ENCODE results near the gene TIPIN. TPM values are rescaled to one million over a fixed set of nuclear protein-coding genes. Genes with fewer than 3 reads are reported as not detected.

Gene TIPIN
- polyA plus RNA-seq, 1 donor from 2014 or later = 7.4 TPM

DNA sequence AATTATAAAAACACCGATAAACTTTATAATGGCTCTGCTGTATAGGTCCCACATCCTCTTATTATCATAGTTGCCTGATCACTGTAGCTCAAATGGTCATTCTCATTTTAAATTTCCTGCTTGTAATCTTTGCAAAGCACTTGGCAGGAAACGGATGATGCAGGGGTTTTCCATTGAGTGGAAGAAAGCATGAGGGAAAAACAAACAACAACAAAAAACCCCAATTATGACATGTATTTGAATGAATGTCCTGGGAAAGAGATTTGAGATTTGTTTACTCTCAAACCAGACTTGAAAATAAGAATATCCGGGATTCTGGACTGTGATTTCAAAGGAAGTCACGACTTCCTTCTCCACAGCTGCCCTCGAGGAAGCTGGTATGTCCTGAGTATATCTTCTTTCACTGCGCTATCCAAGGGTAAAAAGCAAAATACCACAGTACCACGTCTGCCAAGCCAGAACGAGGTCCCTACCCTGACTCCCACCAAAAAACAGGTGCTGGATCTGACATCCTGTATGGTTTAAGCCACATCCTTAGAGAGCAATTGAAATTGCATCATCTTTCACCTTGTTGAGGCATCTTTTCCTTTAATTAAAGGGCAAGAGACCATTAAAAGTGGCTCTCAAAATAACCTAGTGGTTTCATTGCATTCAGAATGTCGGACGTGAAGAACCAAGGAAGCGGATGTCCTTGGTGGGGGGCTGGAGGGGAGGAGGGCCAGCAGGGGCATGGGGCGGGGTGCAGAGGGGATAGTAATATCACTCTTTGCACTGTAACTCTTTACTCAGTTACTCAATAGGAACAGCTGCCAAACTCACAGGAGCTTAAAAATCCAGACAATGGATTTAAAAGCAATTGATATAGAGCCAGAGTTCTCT is 13.5 kb upstream of the TIPIN start:
- Histone ChIP-seq H4K20me1 (ENCODE audit: insufficient read depth) (no peaks in the 10 kb centered on the region), H3K9me3 (ENCODE audit: low read length) (no peaks in the 10 kb centered on the region), H3K27me3 (ENCODE audit: insufficient read depth, low read depth, low read length) (no peaks in the 10 kb centered on the region), H3K9ac (ENCODE audit: low read length) (no peak overlapping the region), H3K79me2 (replicated peaks; ENCODE audit: insufficient read depth, low read length) (no peaks in the 10 kb centered on the region), H3K36me3 (ENCODE audit: insufficient read depth, low read length) (no peaks in the 10 kb centered on the region), H2AFZ (ENCODE audit: low read depth, low read length) (no peak overlapping the region), H3K4me2 (ENCODE audit: low read length) (no peak overlapping the region), H3K9me2 (ENCODE audit: insufficient read depth, low read length) (no peaks in the 10 kb centered on the region), H3K27ac (ENCODE audit: low read length) (no peak overlapping the region), H3K4me3 (ENCODE audit: low read length) (no peak overlapping the region), H3F3A (ENCODE audit: insufficient read depth, low read length, poor library complexity, severe bottlenecking) (no peaks in the 10 kb centered on the region)
- TF ChIP-seq CTCF (IDR thresholded peaks at IDR 0.05; ENCODE audit: poor library complexity, severe bottlenecking) (no peak), MXI1 (conservative IDR thresholded peaks at IDR 0.05; ENCODE audit: poor library complexity, severe bottlenecking) (no peak), POLR2AphosphoS5 (IDR thresholded peaks at IDR 0.05) (no peak), EZH2 (IDR thresholded peaks at IDR 0.05; ENCODE audit: borderline replicate concordance, insufficient read depth, low read length, poor library complexity, severe bottlenecking) (no peak), REST (IDR thresholded peaks at IDR 0.05; ENCODE audit: borderline replicate concordance) (no peak), EP300 (conservative IDR thresholded peaks at IDR 0.05; ENCODE audit: poor library complexity, severe bottlenecking) (no peak), TAF1 (IDR thresholded peaks at IDR 0.05; ENCODE audit: low read depth) (no peak), RAD21 (conservative IDR thresholded peaks at IDR 0.05) (no peak), SMC3 (conservative IDR thresholded peaks at IDR 0.05; ENCODE audit: poor library complexity) (no peak)

- no peak overlapping the region for H3K27ac ChIP-seq (ENCODE audit: low read length)
- no peaks in the 10 kb centered on the region for H3F3A ChIP-seq (ENCODE audit: insufficient read depth, low read length, poor library complexity, severe bottlenecking)
- no peaks in the 10 kb centered on the region for H3K9me3 ChIP-seq (ENCODE audit: low read length)
- no peaks in the 10 kb centered on the region for H3K27me3 ChIP-seq (ENCODE audit: insufficient read depth, low read depth, low read length)
- no peak overlapping the region for H3K9ac ChIP-seq (ENCODE audit: low read length)
- no peak overlapping the region for H3K4me2 ChIP-seq (ENCODE audit: low read length)
- no peak overlapping the region for H2AFZ ChIP-seq (ENCODE audit: low read depth, low read length)
- no peak for TF ChIP-seq RAD21 (conservative IDR thresholded peaks at IDR 0.05)
- no peak for TF ChIP-seq CTCF (IDR thresholded peaks at IDR 0.05; ENCODE audit: poor library complexity, severe bottlenecking)
- no peak for TF ChIP-seq SMC3 (conservative IDR thresholded peaks at IDR 0.05; ENCODE audit: poor library complexity)
- TF ChIP-seq MXI1 (conservative IDR thresholded peaks at IDR 0.05; ENCODE audit: poor library complexity, severe bottlenecking) = no peak
- TF ChIP-seq EP300 (conservative IDR thresholded peaks at IDR 0.05; ENCODE audit: poor library complexity, severe bottlenecking) = no peak
- TF ChIP-seq POLR2AphosphoS5 (IDR thresholded peaks at IDR 0.05) = no peak
- TF ChIP-seq EZH2 (IDR thresholded peaks at IDR 0.05; ENCODE audit: borderline replicate concordance, insufficient read depth, low read length, poor library complexity, severe bottlenecking) = no peak
- TF ChIP-seq REST (IDR thresholded peaks at IDR 0.05; ENCODE audit: borderline replicate concordance) = no peak
- no peak for TF ChIP-seq TAF1 (IDR thresholded peaks at IDR 0.05; ENCODE audit: low read depth)
- H3K9me2 ChIP-seq (ENCODE audit: insufficient read depth, low read length) = no peaks in the 10 kb centered on the region
- no peaks in the 10 kb centered on the region for H4K20me1 ChIP-seq (ENCODE audit: insufficient read depth)
- H3K36me3 ChIP-seq (ENCODE audit: insufficient read depth, low read length) = no peaks in the 10 kb centered on the region
- H3K79me2 ChIP-seq (replicated peaks; ENCODE audit: insufficient read depth, low read length) = no peaks in the 10 kb centered on the region
- no peak overlapping the region for H3K4me3 ChIP-seq (ENCODE audit: low read length)
Observed at GRCh38 chr15:66364944-66365528, 8.6 kb upstream of the TIPIN start.

Measured in neural cell (in vitro differentiated cells).